GM13976 (cell line): Measurements from ENCODE around the gene C1QL2.

Source experiments
- DNase-seq: peaks from one replicate; pipeline ENCODE4 v3.0.0; 2012; ENCODE audit warnings: low spot score
- CTCF ChIP-seq: IDR thresholded peaks from 2 replicates; pipeline ENCODE4 v1.5.1; 2012; ENCODE audit warnings: borderline replicate concordance, mild to moderate bottlenecking; ENCODE audit not compliant: insufficient read depth; ENCODE audit errors: extremely low read depth, missing control alignments, control extremely low read depth
- in situ Hi-C: fragments of 300-500 bp; cut with MboI; formaldehyde crosslinking; loops from one replicate; pipeline ENCODE4 v1.12.0; 2022; ENCODE audit warnings: low sequenced_read_pairs, mixed read lengths, inconsistent platforms; ENCODE audit not compliant: unreplicated experiment

C1QL2 gene

GRCh38 chr2:119147776-119148715 is 10.5 kb downstream of the C1QL2 start:
- TF ChIP-seq CTCF: no peak
- DNase-seq: no peak
- in situ Hi-C loops: no loop called here

- in situ Hi-C loops: no loop called here
- no peak for TF ChIP-seq CTCF
- DNase-seq: no peak
These were observed 13.7 kb downstream of the C1QL2 start for GRCh38 chr2:119144806-119145205.

- no peak for DNase-seq
- TF ChIP-seq CTCF: no peak
- in situ Hi-C loops: no loop called here
These were observed 15.7 kb downstream of the C1QL2 start for GRCh38 chr2:119142824-119143223.

- TF ChIP-seq CTCF: no peak
- no peak for DNase-seq
- in situ Hi-C loops: no loop called here
These were observed 21.0 kb downstream of the C1QL2 start for GRCh38 chr2:119137502-119137901.

GRCh38 chr2:119136872-119137271 is 21.7 kb downstream of the C1QL2 start:
- no peak for TF ChIP-seq CTCF
- no peak for DNase-seq
- in situ Hi-C loops: no loop called here

- no peak for DNase-seq
- in situ Hi-C loops: no loop called here
- no peak for TF ChIP-seq CTCF
These were observed 22.5 kb downstream of the C1QL2 start for GRCh38 chr2:119136093-119136492.

- TF ChIP-seq CTCF: no peak
- in situ Hi-C loops: no loop called here
- no peak for DNase-seq
These were observed 23.8 kb downstream of the C1QL2 start for GRCh38 chr2:119134775-119135174.
